HL-60 (cell line): Measurements from ENCODE around the gene DSCAML1.

Source experiments
- DNase-seq, 2 experiments: peaks; one replicate each; pipeline ENCODE4 v3.0.0-alpha.2; 2010 to 2020; ENCODE audit warnings: low read depth in 1 of 2, low spot score in 1 of 2
- H3K27ac ChIP-seq: fragments of 250-450 bp; sonication (Bioruptor Pico); replicated peaks from 2 replicates; pipeline ENCODE4 v1.5.1; 2020; ENCODE audit warnings: mild to moderate bottlenecking, moderate library complexity
- H3K27me3 ChIP-seq: fragments of 250-450 bp; sonication (Bioruptor Pico); 2 replicates; pipeline ENCODE4 v1.5.1; 2021; ENCODE audit warnings: mild to moderate bottlenecking, moderate library complexity; ENCODE audit not compliant: insufficient read depth, poor library complexity, severe bottlenecking
- H3K4me3 ChIP-seq: replicated peaks from 2 replicates; pipeline ENCODE4 v1.5.1; 2011; ENCODE audit warnings: mild to moderate bottlenecking, control low read depth, low read length; ENCODE audit not compliant: insufficient read depth
- GABPA ChIP-seq: IDR thresholded peaks from 2 replicates; pipeline ENCODE4 v1.6.1; 2012; ENCODE audit warnings: low read depth
- POLR2AphosphoS5 ChIP-seq: IDR thresholded peaks from 2 replicates; pipeline ENCODE4 v1.6.1; 2012; ENCODE audit warnings: low read depth
- SPI1 ChIP-seq: IDR thresholded peaks from 2 replicates; pipeline ENCODE4 v1.6.1; 2012; ENCODE audit warnings: low read depth, mild to moderate bottlenecking, borderline replicate concordance
- TF ChIP-seq, protein P1 (sequence below): IDR thresholded peaks from one replicate; pipeline ENCODE4 v1.5.1; 2011; ENCODE audit warnings: low read length, control low read depth, inconsistent platforms; ENCODE audit not compliant: insufficient read depth
- TF ChIP-seq, protein P2 (sequence below): IDR thresholded peaks from 2 replicates; pipeline ENCODE4 v1.6.1; 2012; ENCODE audit warnings: low read depth; ENCODE audit not compliant: insufficient replicate concordance

The DSCAML1 gene

DNA sequence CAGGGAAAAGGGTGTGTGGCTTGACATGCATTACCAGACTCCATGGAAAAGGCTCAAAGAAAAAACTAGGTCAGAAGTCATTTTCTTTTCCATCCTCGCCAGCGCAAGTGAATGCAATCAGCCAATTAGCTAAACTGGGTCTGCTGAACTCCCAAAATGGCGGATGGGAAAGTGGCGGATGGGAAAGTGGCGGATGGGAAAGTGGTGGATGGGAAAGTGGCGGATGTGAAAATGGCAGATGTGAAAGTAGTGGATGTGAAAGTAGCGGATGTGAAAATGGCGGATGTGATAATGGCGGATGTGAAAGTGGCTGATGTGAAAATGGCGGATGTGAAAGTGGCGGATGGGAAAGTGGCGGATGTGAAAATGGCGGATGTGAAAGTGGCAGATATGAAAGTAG lies 311.0 kb downstream of the DSCAML1 start:
- Histone ChIP-seq H3K27ac (no peak overlapping the region), H3K4me3 (no peak overlapping the region), H3K27me3 (peaks cover 2% of the 10 kb centered on the region)
- TF ChIP-seq GABPA, result no peak
- TF ChIP-seq, protein P1, sequence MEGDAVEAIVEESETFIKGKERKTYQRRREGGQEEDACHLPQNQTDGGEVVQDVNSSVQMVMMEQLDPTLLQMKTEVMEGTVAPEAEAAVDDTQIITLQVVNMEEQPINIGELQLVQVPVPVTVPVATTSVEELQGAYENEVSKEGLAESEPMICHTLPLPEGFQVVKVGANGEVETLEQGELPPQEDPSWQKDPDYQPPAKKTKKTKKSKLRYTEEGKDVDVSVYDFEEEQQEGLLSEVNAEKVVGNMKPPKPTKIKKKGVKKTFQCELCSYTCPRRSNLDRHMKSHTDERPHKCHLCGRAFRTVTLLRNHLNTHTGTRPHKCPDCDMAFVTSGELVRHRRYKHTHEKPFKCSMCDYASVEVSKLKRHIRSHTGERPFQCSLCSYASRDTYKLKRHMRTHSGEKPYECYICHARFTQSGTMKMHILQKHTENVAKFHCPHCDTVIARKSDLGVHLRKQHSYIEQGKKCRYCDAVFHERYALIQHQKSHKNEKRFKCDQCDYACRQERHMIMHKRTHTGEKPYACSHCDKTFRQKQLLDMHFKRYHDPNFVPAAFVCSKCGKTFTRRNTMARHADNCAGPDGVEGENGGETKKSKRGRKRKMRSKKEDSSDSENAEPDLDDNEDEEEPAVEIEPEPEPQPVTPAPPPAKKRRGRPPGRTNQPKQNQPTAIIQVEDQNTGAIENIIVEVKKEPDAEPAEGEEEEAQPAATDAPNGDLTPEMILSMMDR, result no peak
- no peak for TF ChIP-seq SPI1
- TF ChIP-seq, protein P2, sequence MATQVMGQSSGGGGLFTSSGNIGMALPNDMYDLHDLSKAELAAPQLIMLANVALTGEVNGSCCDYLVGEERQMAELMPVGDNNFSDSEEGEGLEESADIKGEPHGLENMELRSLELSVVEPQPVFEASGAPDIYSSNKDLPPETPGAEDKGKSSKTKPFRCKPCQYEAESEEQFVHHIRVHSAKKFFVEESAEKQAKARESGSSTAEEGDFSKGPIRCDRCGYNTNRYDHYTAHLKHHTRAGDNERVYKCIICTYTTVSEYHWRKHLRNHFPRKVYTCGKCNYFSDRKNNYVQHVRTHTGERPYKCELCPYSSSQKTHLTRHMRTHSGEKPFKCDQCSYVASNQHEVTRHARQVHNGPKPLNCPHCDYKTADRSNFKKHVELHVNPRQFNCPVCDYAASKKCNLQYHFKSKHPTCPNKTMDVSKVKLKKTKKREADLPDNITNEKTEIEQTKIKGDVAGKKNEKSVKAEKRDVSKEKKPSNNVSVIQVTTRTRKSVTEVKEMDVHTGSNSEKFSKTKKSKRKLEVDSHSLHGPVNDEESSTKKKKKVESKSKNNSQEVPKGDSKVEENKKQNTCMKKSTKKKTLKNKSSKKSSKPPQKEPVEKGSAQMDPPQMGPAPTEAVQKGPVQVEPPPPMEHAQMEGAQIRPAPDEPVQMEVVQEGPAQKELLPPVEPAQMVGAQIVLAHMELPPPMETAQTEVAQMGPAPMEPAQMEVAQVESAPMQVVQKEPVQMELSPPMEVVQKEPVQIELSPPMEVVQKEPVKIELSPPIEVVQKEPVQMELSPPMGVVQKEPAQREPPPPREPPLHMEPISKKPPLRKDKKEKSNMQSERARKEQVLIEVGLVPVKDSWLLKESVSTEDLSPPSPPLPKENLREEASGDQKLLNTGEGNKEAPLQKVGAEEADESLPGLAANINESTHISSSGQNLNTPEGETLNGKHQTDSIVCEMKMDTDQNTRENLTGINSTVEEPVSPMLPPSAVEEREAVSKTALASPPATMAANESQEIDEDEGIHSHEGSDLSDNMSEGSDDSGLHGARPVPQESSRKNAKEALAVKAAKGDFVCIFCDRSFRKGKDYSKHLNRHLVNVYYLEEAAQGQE, result no peak
- no peak for TF ChIP-seq POLR2AphosphoS5
- DNase-seq, result no peak

DNA sequence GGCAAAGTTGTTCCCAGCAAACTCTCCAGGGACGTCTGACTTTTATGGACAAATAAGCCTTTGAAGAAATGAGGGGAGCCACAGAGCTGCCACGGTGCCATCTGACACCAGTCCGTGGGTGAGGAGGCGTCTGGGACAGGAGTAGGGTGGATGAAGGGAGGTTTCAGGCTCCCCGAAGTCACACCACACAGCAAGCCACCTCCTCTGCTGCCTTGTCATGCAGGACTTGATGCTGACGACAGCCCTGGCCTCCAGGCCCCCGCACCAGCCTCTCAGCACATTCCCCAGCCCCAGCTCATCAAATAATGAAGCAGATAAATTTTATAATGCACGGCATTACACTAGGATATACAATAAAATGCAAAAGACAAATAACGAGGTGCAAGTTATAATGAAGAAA lies 312.9 kb downstream of the DSCAML1 start:
- DNase-seq, result no peak
- H3K4me3 ChIP-seq, result no peak overlapping the region
- TF ChIP-seq SPI1 (no peak), GABPA (no peak), POLR2AphosphoS5 (no peak)
- TF ChIP-seq, protein P2, result no peak
- TF ChIP-seq, protein P1, result no peak
- H3K27ac ChIP-seq, result no peak overlapping the region
- no peaks in the 10 kb centered on the region for H3K27me3 ChIP-seq

DNA sequence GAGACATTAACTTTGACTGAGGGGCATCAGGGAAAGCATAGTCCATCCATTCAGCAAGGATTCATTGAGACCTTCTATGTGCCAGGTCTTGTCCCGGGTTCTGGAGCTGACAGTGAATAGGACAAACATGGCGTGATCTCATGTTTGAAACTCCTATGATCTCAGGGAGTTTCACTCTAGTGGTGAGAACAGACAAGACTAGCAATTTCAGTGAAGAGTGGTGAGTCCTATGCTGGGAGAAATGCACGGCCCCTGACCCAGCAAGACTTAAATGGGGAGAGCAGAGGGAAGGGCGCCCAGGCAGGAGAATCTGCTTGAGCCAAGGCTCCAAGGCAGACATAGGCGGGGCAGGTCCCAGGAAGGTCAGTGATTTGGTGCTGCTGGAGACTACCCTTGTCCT lies 313.6 kb downstream of the DSCAML1 start:
- Histone ChIP-seq H3K4me3 (no peak overlapping the region), H3K27ac (no peak overlapping the region), H3K27me3 (no peaks in the 10 kb centered on the region)
- DNase-seq, result no peak
- TF ChIP-seq, protein P1, result no peak
- TF ChIP-seq GABPA (no peak), SPI1 (no peak), POLR2AphosphoS5 (no peak)
- TF ChIP-seq, protein P2, result no peak
